ENCODE measurements around the gene SLC15A1. TPM values are rescaled to one million over a fixed set of nuclear protein-coding genes. Genes with fewer than 3 reads are reported as not detected.

The SLC15A1 gene
- total RNA-seq, 2 donors from 2014 or later = 0.53 to 0.81 TPM

- peaks cover 5% of the 10 kb centered on the region for H3K36me3 Mint-ChIP-seq (ENCODE audit: low read depth)
- no peaks in the 10 kb centered on the region for H3K4me1 Mint-ChIP-seq
- no peak overlapping the region for H3K4me3 Mint-ChIP-seq
- no peaks in the 10 kb centered on the region for H3K9me3 ChIP-seq (ENCODE audit: control insufficient read depth, low read length)
- no peaks in the 10 kb centered on the region for H3K4me1 ChIP-seq (ENCODE audit: control insufficient read depth, insufficient read depth, low read length)
- no peak overlapping the region for H3K27ac Mint-ChIP-seq
- no peak overlapping the region for H3K4me3 ChIP-seq (ENCODE audit: low read length)
- H3K36me3 ChIP-seq (ENCODE audit: control insufficient read depth, insufficient read depth, low read length) = no peaks in the 10 kb centered on the region
- no peak for DNase-seq
- H3K9me3 Mint-ChIP-seq = no peaks in the 10 kb centered on the region
- no peaks in the 10 kb centered on the region for H3K27me3 ChIP-seq (ENCODE audit: control insufficient read depth, insufficient read depth, low read length, poor library complexity, severe bottlenecking)
- WGBS, 2 experiments (ENCODE audit: insufficient coverage in 1 of 2, insufficient read length in 1 of 2) = 89 to 97% methylated on average over 7 to 11 of the region's 11 CpGs
- no peak overlapping the region for H3K9ac ChIP-seq (ENCODE audit: extremely low read depth, low read length, poor library complexity, severe bottlenecking)
- no peak overlapping the region for H3K27ac ChIP-seq (ENCODE audit: low read depth, low read length)
- H3K27me3 Mint-ChIP-seq (ENCODE audit: insufficient read depth) = no peaks in the 10 kb centered on the region
- TF ChIP-seq CTCF (conservative IDR thresholded peaks at IDR 0.05) = no peak
Observed at GRCh38 chr13:98792785-98793495, 40.5 kb upstream of the SLC15A1 start.

DNA sequence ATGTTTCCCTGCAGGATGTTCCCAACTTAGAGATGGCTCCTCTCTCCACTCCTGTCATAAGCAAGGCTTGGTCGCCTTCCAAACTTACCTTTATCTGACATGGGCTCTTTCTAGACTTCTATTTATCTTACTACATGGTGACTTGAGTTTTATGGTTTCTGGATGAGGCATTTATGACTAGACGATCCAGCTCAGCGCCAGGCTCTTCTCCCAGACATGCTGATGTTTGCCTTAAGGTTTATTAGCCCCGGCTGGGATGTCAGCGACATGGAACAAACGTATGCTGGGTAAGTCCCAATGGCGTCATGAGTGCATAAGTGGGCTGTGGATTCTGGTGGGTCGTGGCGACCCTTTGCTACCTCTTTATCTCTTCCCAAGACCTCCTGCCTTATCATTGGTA lies 39.8 kb upstream of the SLC15A1 start:
- H3K9ac ChIP-seq (ENCODE audit: extremely low read depth, low read length, poor library complexity, severe bottlenecking) = no peak overlapping the region
- DNase-seq = no peak
- peaks cover 3% of the 10 kb centered on the region for H3K27me3 Mint-ChIP-seq (ENCODE audit: insufficient read depth)
- no peak overlapping the region for H3K27ac Mint-ChIP-seq
- no peak for TF ChIP-seq CTCF (conservative IDR thresholded peaks at IDR 0.05)
- H3K4me1 Mint-ChIP-seq = no peaks in the 10 kb centered on the region
- no peaks in the 10 kb centered on the region for H3K9me3 ChIP-seq (ENCODE audit: control insufficient read depth, low read length)
- H3K36me3 ChIP-seq (ENCODE audit: control insufficient read depth, insufficient read depth, low read length) = no peaks in the 10 kb centered on the region
- H3K4me3 Mint-ChIP-seq = no peak overlapping the region
- no peak overlapping the region for H3K27ac ChIP-seq (ENCODE audit: low read depth, low read length)
- H3K27me3 ChIP-seq (ENCODE audit: control insufficient read depth, insufficient read depth, low read length, poor library complexity, severe bottlenecking) = no peaks in the 10 kb centered on the region
- H3K9me3 Mint-ChIP-seq = no peaks in the 10 kb centered on the region
- peaks cover 5% of the 10 kb centered on the region for H3K36me3 Mint-ChIP-seq (ENCODE audit: low read depth)
- no peak overlapping the region for H3K4me3 ChIP-seq (ENCODE audit: low read length)
- H3K4me1 ChIP-seq (ENCODE audit: control insufficient read depth, insufficient read depth, low read length) = no peaks in the 10 kb centered on the region
- 93 to 94% methylated on average over 7 to 9 of the region's 9 CpGs for WGBS, 2 experiments (ENCODE audit: insufficient coverage in 1 of 2, insufficient read length in 1 of 2)

DNA sequence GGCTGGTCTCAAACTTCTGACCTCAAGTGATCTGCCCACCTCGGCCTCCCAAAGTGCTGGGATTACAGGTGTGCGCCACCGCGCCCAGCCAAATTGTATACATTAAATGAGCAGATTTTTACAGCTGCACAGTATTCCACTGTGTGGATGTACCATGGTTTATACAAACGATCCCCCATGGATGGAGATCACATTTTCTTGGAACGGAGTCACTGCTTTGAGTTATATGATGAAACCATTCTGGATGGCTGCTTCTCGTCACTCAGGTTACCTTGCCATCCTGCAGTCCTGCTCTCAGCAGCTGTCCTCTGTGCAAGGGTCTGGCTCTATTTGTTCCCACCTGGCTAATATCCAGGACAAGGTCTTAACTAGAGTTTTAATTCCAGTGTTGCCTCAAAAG lies 39.1 kb upstream of the SLC15A1 start:
- Histone ChIP-seq H3K36me3 (ENCODE audit: control insufficient read depth, insufficient read depth, low read length) (no peaks in the 10 kb centered on the region), H3K4me1 (ENCODE audit: control insufficient read depth, insufficient read depth, low read length) (no peaks in the 10 kb centered on the region), H3K9ac (ENCODE audit: extremely low read depth, low read length, poor library complexity, severe bottlenecking) (no peak overlapping the region), H3K27me3 (ENCODE audit: control insufficient read depth, insufficient read depth, low read length, poor library complexity, severe bottlenecking) (peaks cover 5% of the 10 kb centered on the region), H3K27ac (ENCODE audit: low read depth, low read length) (no peak overlapping the region), H3K4me3 (ENCODE audit: low read length) (no peak overlapping the region), H3K9me3 (ENCODE audit: control insufficient read depth, low read length) (no peaks in the 10 kb centered on the region)
- no peak for TF ChIP-seq CTCF (conservative IDR thresholded peaks at IDR 0.05)
- no peaks in the 10 kb centered on the region for H3K9me3 Mint-ChIP-seq
- no peak for DNase-seq
- H3K27me3 Mint-ChIP-seq (ENCODE audit: insufficient read depth) = peaks cover 8% of the 10 kb centered on the region
- peaks cover 5% of the 10 kb centered on the region for H3K36me3 Mint-ChIP-seq (ENCODE audit: low read depth)
- 93 to 95% methylated on average over 7 of the region's 7 CpGs for WGBS, 2 experiments (ENCODE audit: insufficient coverage in 1 of 2, insufficient read length in 1 of 2)
- H3K4me3 Mint-ChIP-seq = no peak overlapping the region
- no peak overlapping the region for H3K27ac Mint-ChIP-seq
- H3K4me1 Mint-ChIP-seq = no peaks in the 10 kb centered on the region
